ENCODE data around the gene LRRC8E.
A peak's percentile ranks its signal among the peaks of the same experiment; 100 is the strongest.

The LRRC8E gene

GRCh38 chr19:7905268-7905667 is 17.0 kb downstream of the LRRC8E start:
- peaks cover 3% of the 10 kb centered on the region for H3K36me3 Mint-ChIP-seq
- H3K4me3 Mint-ChIP-seq = peak overlapping the region; percentile 88
- peak overlapping the region; percentile 88 for H3K27ac Mint-ChIP-seq
- no peaks in the 10 kb centered on the region for H3K9me3 Mint-ChIP-seq
- H3K4me1 Mint-ChIP-seq = peaks cover 26% of the 10 kb centered on the region
- no peaks in the 10 kb centered on the region for H3K27me3 Mint-ChIP-seq

- Mint-ChIP-seq H3K27me3 (no peaks in the 10 kb centered on the region), H3K36me3 (peaks cover 8% of the 10 kb centered on the region), H3K4me3 (peak overlapping the region; percentile 72), H3K9me3 (no peaks in the 10 kb centered on the region), H3K27ac (no peak overlapping the region), H3K4me1 (peaks cover 26% of the 10 kb centered on the region)
These were observed 17.5 kb downstream of the LRRC8E start for GRCh38 chr19:7905859-7906258.

GRCh38 chr19:7907122-7907521 is 18.8 kb downstream of the LRRC8E start:
- H3K4me3 Mint-ChIP-seq = peak overlapping the region; percentile 33
- no peaks in the 10 kb centered on the region for H3K9me3 Mint-ChIP-seq
- no peaks in the 10 kb centered on the region for H3K27me3 Mint-ChIP-seq
- H3K27ac Mint-ChIP-seq = no peak overlapping the region
- H3K36me3 Mint-ChIP-seq = peaks cover 13% of the 10 kb centered on the region
- H3K4me1 Mint-ChIP-seq = peaks cover 26% of the 10 kb centered on the region

GRCh38 chr19:7907544-7907943 is 19.2 kb downstream of the LRRC8E start:
- Mint-ChIP-seq H3K36me3 (peaks cover 13% of the 10 kb centered on the region), H3K27me3 (no peaks in the 10 kb centered on the region), H3K9me3 (no peaks in the 10 kb centered on the region), H3K27ac (no peak overlapping the region), H3K4me1 (peaks cover 24% of the 10 kb centered on the region), H3K4me3 (no peak overlapping the region)

DNA sequence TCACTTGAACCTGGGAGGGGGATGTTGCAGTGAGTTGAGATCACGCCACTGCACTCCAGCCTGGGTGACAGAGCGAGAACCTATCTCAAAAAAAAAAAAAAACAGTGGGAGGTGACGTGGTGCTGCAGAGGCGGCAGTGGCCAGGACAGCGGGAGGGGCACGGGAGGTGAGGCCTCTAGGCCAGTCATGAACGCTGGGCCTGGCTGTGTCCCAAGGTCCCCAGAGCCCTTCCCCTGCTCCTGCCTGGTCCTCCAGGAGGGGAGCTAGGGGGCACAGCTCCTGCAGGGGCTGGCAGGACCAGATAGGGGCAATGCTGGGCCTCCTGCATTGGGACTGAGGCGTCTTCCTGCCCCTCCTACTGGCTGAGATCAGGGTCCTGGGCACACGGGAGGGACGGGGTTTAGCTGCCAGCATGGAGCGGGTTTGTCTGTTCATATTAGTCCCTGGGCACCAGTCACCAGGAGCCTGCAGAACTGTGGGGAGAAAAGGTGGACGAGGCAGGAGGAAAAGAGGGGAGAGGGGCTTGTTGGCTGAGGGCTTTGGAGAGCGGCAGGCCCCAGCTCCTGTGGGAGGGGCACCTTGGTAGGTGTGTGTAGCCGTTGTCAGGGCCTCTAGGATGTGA is 19.9 kb downstream of the LRRC8E start:
- Mint-ChIP-seq H3K4me3 (no peak overlapping the region), H3K4me1 (peaks cover 21% of the 10 kb centered on the region), H3K9me3 (no peaks in the 10 kb centered on the region), H3K36me3 (peaks cover 17% of the 10 kb centered on the region), H3K27me3 (no peaks in the 10 kb centered on the region), H3K27ac (no peak overlapping the region)

DNA sequence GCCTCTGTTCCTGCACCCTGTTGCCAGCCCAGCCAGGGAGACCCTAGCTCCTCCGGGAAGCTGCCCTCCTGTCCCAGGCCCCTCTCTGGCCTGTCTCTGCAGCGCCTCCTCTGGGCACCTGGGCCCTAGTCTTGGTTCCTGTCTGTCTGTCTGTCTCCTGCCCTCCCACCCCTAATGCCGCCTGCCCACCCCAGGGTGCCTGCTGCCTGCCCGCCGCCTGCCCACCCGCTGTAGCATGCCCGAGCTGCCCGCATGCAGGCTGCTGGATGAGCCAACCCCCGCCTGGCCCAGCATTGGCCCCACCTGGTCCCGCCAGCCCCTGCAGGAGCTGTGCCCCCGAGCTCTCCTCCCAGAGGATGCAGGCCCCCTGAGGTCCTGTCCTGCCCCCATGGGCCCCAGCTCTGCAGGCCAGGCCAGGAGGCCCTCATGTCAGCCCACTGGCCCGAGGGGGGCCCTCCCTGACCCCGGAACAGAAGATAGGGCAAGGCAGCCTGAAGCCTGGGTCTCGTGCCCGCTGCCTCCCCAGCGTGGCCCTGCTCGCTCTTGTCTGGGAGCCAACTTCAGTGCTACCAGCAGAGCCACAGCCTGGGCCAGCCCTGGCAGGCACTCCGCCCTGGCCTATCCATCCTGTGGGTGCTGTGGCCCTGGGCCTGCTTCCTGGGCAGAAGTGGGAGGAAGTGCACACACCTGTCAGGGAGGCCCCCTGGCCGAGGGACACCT is 20.6 kb downstream of the LRRC8E start:
- H3K4me1 Mint-ChIP-seq = peaks cover 21% of the 10 kb centered on the region
- H3K4me3 Mint-ChIP-seq = no peak overlapping the region
- no peaks in the 10 kb centered on the region for H3K9me3 Mint-ChIP-seq
- peaks cover 17% of the 10 kb centered on the region for H3K36me3 Mint-ChIP-seq
- no peaks in the 10 kb centered on the region for H3K27me3 Mint-ChIP-seq
- no peak overlapping the region for H3K27ac Mint-ChIP-seq

- Mint-ChIP-seq H3K27me3 (no peaks in the 10 kb centered on the region), H3K27ac (no peak overlapping the region), H3K9me3 (no peaks in the 10 kb centered on the region), H3K36me3 (peaks cover 17% of the 10 kb centered on the region), H3K4me3 (no peak overlapping the region), H3K4me1 (peaks cover 20% of the 10 kb centered on the region)
These were observed 21.3 kb downstream of the LRRC8E start for GRCh38 chr19:7909471-7910067.

- Mint-ChIP-seq H3K27ac (no peak overlapping the region), H3K4me3 (no peak overlapping the region), H3K9me3 (no peaks in the 10 kb centered on the region), H3K27me3 (peaks cover 4% of the 10 kb centered on the region), H3K4me1 (peaks cover 14% of the 10 kb centered on the region), H3K36me3 (peaks cover 16% of the 10 kb centered on the region)
These were observed 22.2 kb downstream of the LRRC8E start for GRCh38 chr19:7910321-7911161.

DNA sequence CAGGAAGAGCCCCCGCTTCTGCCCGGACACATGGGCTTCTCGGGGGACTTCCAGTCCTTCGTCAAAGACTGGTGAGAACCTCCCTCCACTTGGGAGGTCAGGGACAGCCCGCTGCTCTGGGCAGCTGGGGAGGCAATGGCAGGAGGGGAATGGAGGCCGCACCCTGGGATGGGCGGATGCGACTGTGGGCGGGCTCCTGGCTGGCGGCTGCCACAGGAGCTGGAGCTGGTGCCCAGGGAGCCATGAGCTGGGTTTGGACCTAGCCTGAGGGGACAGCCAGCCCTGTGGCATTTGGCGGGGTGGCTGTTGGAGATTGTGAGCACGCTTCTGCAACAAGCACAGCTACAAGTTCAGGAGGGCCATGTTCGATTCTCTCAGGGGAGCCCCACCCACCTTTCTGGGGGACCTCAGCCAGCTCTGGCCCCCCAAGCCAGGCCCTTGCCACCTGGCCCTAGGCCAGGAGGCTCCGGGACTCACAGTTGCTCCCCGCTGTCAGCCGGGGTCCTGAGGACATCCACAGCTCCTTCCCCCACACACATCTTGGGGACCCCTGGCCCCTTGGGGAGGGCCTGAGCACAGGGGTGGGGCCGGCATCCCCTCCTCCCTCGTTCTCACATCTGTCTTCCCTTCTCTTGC is 23.3 kb downstream of the LRRC8E start:
- H3K27ac Mint-ChIP-seq = no peak overlapping the region
- no peaks in the 10 kb centered on the region for H3K9me3 Mint-ChIP-seq

DNA sequence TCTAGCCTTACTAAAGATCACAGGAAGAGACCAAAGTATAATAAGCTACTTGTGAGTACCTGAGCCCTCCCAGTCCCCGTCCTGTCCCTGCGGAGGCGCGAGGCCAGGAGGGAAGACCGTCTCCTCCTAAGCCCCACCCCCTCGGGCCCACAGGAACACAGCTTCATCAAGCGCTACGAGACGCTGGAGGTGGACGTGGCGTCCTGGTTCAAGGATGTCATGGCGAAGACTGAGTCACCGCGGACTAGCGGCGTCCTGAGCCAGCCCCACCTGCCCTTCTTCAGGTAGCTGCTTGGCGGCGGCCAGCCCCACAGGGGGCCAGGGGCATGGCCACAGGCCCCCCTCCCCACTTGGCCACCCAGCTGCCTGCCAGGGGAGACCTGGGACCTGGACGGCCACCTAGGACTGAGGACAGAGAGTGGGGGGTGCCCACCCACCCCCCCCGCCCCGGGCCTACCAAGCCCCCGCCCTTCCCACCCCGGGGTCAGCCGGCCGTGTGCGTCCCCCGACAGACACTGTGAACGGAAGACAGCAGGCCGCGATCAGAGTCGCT is 23.9 kb downstream of the LRRC8E start:
- H3K27ac Mint-ChIP-seq = no peak overlapping the region
- H3K4me1 Mint-ChIP-seq = peaks cover 11% of the 10 kb centered on the region
- H3K36me3 Mint-ChIP-seq = peaks cover 15% of the 10 kb centered on the region
- H3K4me3 Mint-ChIP-seq = no peak overlapping the region
- peaks cover 8% of the 10 kb centered on the region for H3K27me3 Mint-ChIP-seq
- no peaks in the 10 kb centered on the region for H3K9me3 Mint-ChIP-seq

More for the DNA sequence above, 23.3 kb downstream of the LRRC8E start:
- Mint-ChIP-seq H3K4me3 (no peak overlapping the region), H3K36me3 (peaks cover 15% of the 10 kb centered on the region), H3K4me1 (peaks cover 12% of the 10 kb centered on the region), H3K27me3 (peaks cover 8% of the 10 kb centered on the region)

- H3K9me3 Mint-ChIP-seq = no peaks in the 10 kb centered on the region
- peaks cover 10% of the 10 kb centered on the region for H3K27me3 Mint-ChIP-seq
- no peak overlapping the region for H3K27ac Mint-ChIP-seq
- H3K4me1 Mint-ChIP-seq = peaks cover 9% of the 10 kb centered on the region
- H3K4me3 Mint-ChIP-seq = no peak overlapping the region
- H3K36me3 Mint-ChIP-seq = peaks cover 15% of the 10 kb centered on the region
These were observed 24.6 kb downstream of the LRRC8E start for GRCh38 chr19:7912697-7913564.

DNA sequence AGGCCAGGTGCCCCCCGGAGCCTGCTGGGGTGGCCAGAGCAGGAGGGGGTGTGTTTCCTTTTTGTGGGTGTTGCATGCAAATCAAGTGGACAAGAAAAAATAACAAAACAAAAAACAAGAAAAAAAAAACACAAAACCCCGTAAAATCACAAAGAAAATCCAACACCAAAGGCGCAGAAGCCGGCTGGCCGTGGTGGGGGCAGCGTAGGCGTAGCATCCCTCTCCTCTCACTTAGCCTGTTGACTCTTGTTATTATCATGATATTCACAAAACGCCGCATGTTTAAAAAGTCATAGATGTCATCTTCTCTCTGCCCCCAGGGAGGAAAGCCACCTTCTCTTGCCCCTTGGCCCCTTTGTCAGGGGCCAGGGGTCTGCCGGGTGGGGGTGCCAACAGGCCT is 25.3 kb downstream of the LRRC8E start:
- H3K27me3 Mint-ChIP-seq = peaks cover 13% of the 10 kb centered on the region
- H3K4me3 Mint-ChIP-seq = no peak overlapping the region
- no peak overlapping the region for H3K27ac Mint-ChIP-seq
- peaks cover 15% of the 10 kb centered on the region for H3K36me3 Mint-ChIP-seq
- H3K4me1 Mint-ChIP-seq = peaks cover 14% of the 10 kb centered on the region
- H3K9me3 Mint-ChIP-seq = no peaks in the 10 kb centered on the region

DNA sequence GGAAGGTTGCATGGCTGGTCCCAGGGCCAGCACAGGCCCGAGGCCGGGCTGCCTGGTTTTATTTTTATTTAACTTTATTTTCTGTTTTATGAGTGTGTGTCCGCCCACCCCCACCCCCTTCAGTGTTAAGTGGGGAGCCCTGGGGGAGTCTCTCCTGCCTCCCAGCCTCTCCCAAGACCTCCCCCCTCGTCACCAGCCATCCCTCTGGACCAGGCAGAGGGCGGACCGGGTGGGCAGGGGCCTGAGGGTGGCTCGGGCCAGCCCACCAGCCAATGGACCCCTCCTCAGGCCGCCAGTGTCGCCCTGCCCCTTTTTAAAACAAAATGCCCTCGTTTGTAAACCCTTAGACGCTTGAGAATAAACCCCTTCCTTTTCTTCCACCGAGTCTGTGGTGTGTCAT is 25.8 kb downstream of the LRRC8E start:
- Mint-ChIP-seq H3K4me3 (no peak overlapping the region), H3K4me1 (peaks cover 14% of the 10 kb centered on the region), H3K27ac (no peak overlapping the region), H3K9me3 (no peaks in the 10 kb centered on the region), H3K36me3 (peaks cover 15% of the 10 kb centered on the region), H3K27me3 (peaks cover 13% of the 10 kb centered on the region)

DNA sequence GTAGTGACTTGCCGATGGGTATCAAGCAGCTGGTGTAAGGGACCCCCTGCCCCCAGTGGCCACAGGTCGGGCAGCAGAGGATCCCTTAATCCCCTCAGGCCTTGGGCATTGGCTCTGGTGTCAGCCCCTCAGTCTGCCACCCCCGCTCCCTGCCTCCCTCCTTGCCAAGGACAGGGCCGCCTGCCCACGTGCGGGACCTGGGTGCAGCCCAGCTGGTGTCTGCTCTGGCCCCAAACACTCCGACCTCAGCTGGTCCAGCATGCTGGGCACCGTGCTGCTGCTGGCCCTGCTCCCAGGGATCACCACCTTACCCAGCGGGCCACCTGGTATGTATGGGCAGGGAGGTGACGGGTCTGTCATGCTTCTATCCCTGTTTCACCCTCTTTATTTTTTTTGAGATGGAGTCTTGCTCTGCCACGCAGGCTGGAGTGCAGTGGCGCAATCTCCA is 26.3 kb downstream of the LRRC8E start, which contains the start of gene TGFBR3L:
TGFBR3L (plus strand) TSS at position 233 of the 448 bp plus-strand sequence.
- H3K36me3 Mint-ChIP-seq = peaks cover 15% of the 10 kb centered on the region
- peaks cover 13% of the 10 kb centered on the region for H3K27me3 Mint-ChIP-seq
- peaks cover 16% of the 10 kb centered on the region for H3K4me1 Mint-ChIP-seq
- no peak within 1 kb of the TSS for H3K27ac Mint-ChIP-seq
- H3K4me3 Mint-ChIP-seq = peak within 1 kb of the TSS; percentile 57
- no peaks in the 10 kb centered on the region for H3K9me3 Mint-ChIP-seq
